Keratinocyte (primary cell): Measurements from ENCODE around the gene CNTNAP1. TPM values are rescaled to one million over a fixed set of nuclear protein-coding genes. Genes with fewer than 3 reads are reported as not detected.
A peak's percentile ranks its signal among the peaks of the same experiment; 100 is the strongest.

Experiments
- DNase-seq: peaks from one replicate; pipeline ENCODE4 v3.0.0-alpha.2; 2011; ENCODE audit warnings: low read depth, missing footprints, low spot score
- FAIRE-seq: peaks from 2 replicates; lab custom pipeline; 2011; peaks lifted over from hg19 to GRCh38; lab: Jason Lieb, UNC
- H2AFZ ChIP-seq: 2 replicates; pipeline ENCODE4 v1.6.0; 2012; ENCODE audit warnings: low read length, control low read depth, inconsistent platforms; ENCODE audit not compliant: control insufficient read depth
- H3K27ac ChIP-seq: 2 replicates; pipeline ENCODE4 v1.5.1; 2011; ENCODE audit warnings: low read length; ENCODE audit not compliant: control insufficient read depth, insufficient read depth
- H3K27me3 ChIP-seq: 3 replicates; pipeline ENCODE4 v1.6.0; 2011; ENCODE audit warnings: low read length; ENCODE audit not compliant: control insufficient read depth, insufficient read depth; ENCODE audit errors: extremely low read depth
- H3K36me3 ChIP-seq, 2 experiments: 2 replicates in 1 of 2; 3 replicates in 1 of 2; pipeline ENCODE4 v1.5.1; 2011; ENCODE audit warnings: low read length in 2 of 2, mild to moderate bottlenecking in 1 of 2; ENCODE audit not compliant: control insufficient read depth in 2 of 2, insufficient read depth in 2 of 2; ENCODE audit errors: extremely low read depth in 1 of 2
- H3K4me1 ChIP-seq: 3 replicates; pipeline ENCODE4 v1.5.1; 2011; ENCODE audit warnings: low read length; ENCODE audit not compliant: control insufficient read depth, insufficient read depth; ENCODE audit errors: extremely low read depth
- H3K4me2 ChIP-seq: 3 replicates; pipeline ENCODE4 v1.6.0; 2011; ENCODE audit warnings: low read depth, low read length; ENCODE audit not compliant: control insufficient read depth, insufficient read depth; ENCODE audit errors: extremely low read depth
- H3K4me3 ChIP-seq, 3 experiments: fragments of 200-600 bp in 1 of 3; sonication (generic) in 1 of 3; 2 replicates in 2 of 3; 3 replicates in 1 of 3; pipeline ENCODE4 v1.5.1; 2011 to 2016; ENCODE audit warnings: low read length in 3 of 3, mild to moderate bottlenecking in 3 of 3, control low read depth in 2 of 3, inconsistent platforms in 1 of 3, low read depth in 1 of 3, mixed read lengths in 1 of 3, mixed run types in 1 of 3, moderate library complexity in 1 of 3; ENCODE audit not compliant: control insufficient read depth in 2 of 3, insufficient read depth in 2 of 3; ENCODE audit errors: extremely low read depth in 1 of 3
- H3K79me2 ChIP-seq: 2 replicates; pipeline ENCODE4 v1.6.0; 2012; ENCODE audit warnings: low read length; ENCODE audit not compliant: control insufficient read depth, insufficient read depth
- H3K9ac ChIP-seq: 3 replicates; pipeline ENCODE4 v1.6.0; 2011; ENCODE audit warnings: low read length; ENCODE audit not compliant: control insufficient read depth, insufficient read depth; ENCODE audit errors: extremely low read depth
- H3K9me1 ChIP-seq: 3 replicates; pipeline ENCODE4 v1.6.0; 2011; ENCODE audit warnings: low read length; ENCODE audit not compliant: control insufficient read depth, insufficient read depth; ENCODE audit errors: extremely low read depth
- H3K9me3 ChIP-seq: 2 replicates; pipeline ENCODE4 v1.5.1; 2012; ENCODE audit warnings: low read depth, low read length; ENCODE audit not compliant: control insufficient read depth
- H4K20me1 ChIP-seq: 3 replicates; pipeline ENCODE4 v1.6.0; 2011; ENCODE audit warnings: low read length; ENCODE audit not compliant: control insufficient read depth, insufficient read depth; ENCODE audit errors: extremely low read depth
- EZH2 ChIP-seq: IDR thresholded peaks from one replicate; pipeline ENCODE4 v1.6.1; 2012; ENCODE audit warnings: inconsistent platforms, mild to moderate bottlenecking, low read length, moderate library complexity
- dilution Hi-C: fragments of 300-500 bp; cut with MboI; formaldehyde crosslinking; loops from one replicate; pipeline ENCODE4 v1.7.0; 2020; ENCODE audit warnings: low sequenced_read_pairs; ENCODE audit not compliant: extremely low pct_ligation_motif_present
- polyA plus RNA-seq, 5 experiments: library from polyadenylated mRNA; depleted of rRNA in 3 of 5; stranded (reverse) in 3 of 5; stranded (forward) in 1 of 5; unstranded in 1 of 5; fragments of >200 nt; gene quantifications; 1 replicate in 1 of 5; 2 replicates in 3 of 5; 3 replicates in 1 of 5; pipeline versions ENCODE4 v1.2.1 to v1.2.3, GENCODE V29; 2011 to 2012; ENCODE audit warnings: missing spikeins in 2 of 5, low read depth in 1 of 5, low replicate concordance in 1 of 5
- TF ChIP-seq, protein P1 (sequence below), 3 experiments: IDR thresholded peaks in 1 of 3; conservative IDR thresholded peaks in 1 of 3; optimal IDR thresholded peaks in 1 of 3; 2 replicates in 2 of 3; 3 replicates in 1 of 3; pipeline versions ENCODE3 to v1.5.1; 2011; ENCODE audit warnings: low read length in 3 of 3, mild to moderate bottlenecking in 3 of 3, moderate library complexity in 2 of 3, control low read depth in 1 of 3, inconsistent platforms in 1 of 3; ENCODE audit not compliant: insufficient read depth in 2 of 3; ENCODE audit errors: extremely low read depth in 1 of 3

Gene CNTNAP1
- polyA plus RNA-seq, 1 donor (not counting 4 experiments of a cell fraction or from before 2014, with no cell fraction given) = 0.71 TPM

DNA sequence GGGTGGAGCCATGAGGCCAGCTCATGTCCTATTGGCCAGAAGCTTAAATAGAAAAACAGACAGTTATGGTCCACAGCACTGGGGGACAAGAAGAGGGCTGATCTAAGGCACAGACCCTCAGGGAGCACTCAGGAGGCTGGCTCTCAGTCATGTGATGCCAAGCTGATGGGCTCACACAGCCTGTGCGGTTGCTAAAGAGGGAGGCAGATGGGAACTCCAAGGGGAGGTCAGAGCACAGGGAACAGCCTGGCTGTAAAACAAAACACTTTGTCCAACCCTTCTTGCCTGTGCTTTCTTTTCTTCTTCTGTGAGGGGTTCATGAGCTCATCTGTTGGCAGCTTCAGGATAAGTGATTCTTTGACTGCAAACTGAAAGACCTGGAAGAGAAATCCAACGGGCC is 27.2 kb downstream of the CNTNAP1 start:
- dilution Hi-C loops = no loop called here

GRCh38 chr17:42720996-42721583 is 38.8 kb downstream of the CNTNAP1 start:
- no peak for DNase-seq
- dilution Hi-C loops = no loop called here
- Histone ChIP-seq H3K9ac (no peak overlapping the region), H3K9me3 (no peaks in the 10 kb centered on the region), H4K20me1 (no peaks in the 10 kb centered on the region), H3K36me3 (peaks cover 9 to 17% of the 10 kb centered on the region in 2 experiments), H3K4me1 (no peaks in the 10 kb centered on the region), H3K9me1 (no peaks in the 10 kb centered on the region), H3K4me2 (no peak overlapping the region), H3K4me3 (no peak overlapping the region), H2AFZ (no peak overlapping the region), H3K27me3 (no peaks in the 10 kb centered on the region), H3K79me2 (no peaks in the 10 kb centered on the region), H3K27ac (no peak overlapping the region)
- FAIRE-seq = peak; percentile 55
- TF ChIP-seq, protein P1, sequence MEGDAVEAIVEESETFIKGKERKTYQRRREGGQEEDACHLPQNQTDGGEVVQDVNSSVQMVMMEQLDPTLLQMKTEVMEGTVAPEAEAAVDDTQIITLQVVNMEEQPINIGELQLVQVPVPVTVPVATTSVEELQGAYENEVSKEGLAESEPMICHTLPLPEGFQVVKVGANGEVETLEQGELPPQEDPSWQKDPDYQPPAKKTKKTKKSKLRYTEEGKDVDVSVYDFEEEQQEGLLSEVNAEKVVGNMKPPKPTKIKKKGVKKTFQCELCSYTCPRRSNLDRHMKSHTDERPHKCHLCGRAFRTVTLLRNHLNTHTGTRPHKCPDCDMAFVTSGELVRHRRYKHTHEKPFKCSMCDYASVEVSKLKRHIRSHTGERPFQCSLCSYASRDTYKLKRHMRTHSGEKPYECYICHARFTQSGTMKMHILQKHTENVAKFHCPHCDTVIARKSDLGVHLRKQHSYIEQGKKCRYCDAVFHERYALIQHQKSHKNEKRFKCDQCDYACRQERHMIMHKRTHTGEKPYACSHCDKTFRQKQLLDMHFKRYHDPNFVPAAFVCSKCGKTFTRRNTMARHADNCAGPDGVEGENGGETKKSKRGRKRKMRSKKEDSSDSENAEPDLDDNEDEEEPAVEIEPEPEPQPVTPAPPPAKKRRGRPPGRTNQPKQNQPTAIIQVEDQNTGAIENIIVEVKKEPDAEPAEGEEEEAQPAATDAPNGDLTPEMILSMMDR (optimal IDR thresholded peaks at IDR 0.05 in 1 of 3, IDR thresholded peaks at IDR 0.05 in 1 of 3, conservative IDR thresholded peaks at IDR 0.05 in 1 of 3; ENCODE audit: extremely low read depth in 1 of 3, insufficient read depth in 2 of 3, low read length in 3 of 3) = peak; percentile 50 to 71 (median 53)
- no peak for TF ChIP-seq EZH2

More for the DNA sequence above, 27.2 kb downstream of the CNTNAP1 start:
- Histone ChIP-seq H3K27me3 (no peaks in the 10 kb centered on the region), H4K20me1 (no peaks in the 10 kb centered on the region), H3K36me3 (peaks cover 37 to 42% of the 10 kb centered on the region in 2 experiments), H2AFZ (no peak overlapping the region), H3K9me3 (no peaks in the 10 kb centered on the region), H3K9ac (no peak overlapping the region), H3K4me2 (no peak overlapping the region), H3K27ac (no peak overlapping the region), H3K9me1 (no peaks in the 10 kb centered on the region), H3K4me3 (no peak overlapping the region), H3K79me2 (no peaks in the 10 kb centered on the region), H3K4me1 (no peaks in the 10 kb centered on the region)
- no peak for DNase-seq
- no peak for FAIRE-seq
- TF ChIP-seq, protein P1 (optimal IDR thresholded peaks at IDR 0.05 in 1 of 3, IDR thresholded peaks at IDR 0.05 in 1 of 3, conservative IDR thresholded peaks at IDR 0.05 in 1 of 3; ENCODE audit: extremely low read depth in 1 of 3, insufficient read depth in 2 of 3, low read length in 3 of 3) = no peak
- no peak for TF ChIP-seq EZH2
